ENCODE data around the gene SLC25A11.
A peak's percentile ranks its signal among the peaks of the same experiment; 100 is the strongest.

Gene SLC25A11

DNA sequence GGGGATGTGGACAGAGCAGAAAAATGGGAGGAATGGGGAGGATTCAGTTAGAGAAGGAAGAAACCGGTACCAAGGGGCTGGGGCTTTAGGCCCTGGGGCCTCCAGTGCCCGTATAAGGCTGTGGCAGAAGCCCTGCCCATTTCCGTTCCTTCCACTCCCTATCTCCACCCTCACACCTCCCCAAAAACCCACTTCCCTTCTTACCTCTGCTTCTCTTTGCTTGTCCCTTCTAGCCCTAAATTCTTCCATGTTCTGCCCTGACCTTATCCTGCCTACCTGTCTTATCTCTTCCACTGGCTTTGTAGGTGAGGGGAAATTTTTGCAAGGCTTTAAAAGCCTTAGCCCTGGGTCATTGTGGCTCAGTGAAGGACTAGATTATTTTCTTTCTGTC, 4.3 kb upstream of the SLC25A11 start:
- peak overlapping the region; percentile 8; the same call in 1 of the 2 replicates for H3K27ac ChIP-seq (ENCODE audit: low read depth, low read length)
- no peak overlapping the region for H3K4me3 ChIP-seq (ENCODE audit: low read depth, low read length)
- H3K9ac ChIP-seq (ENCODE audit: low read length), result peak overlapping the region; percentile 29
- peaks cover 59% of the 10 kb centered on the region for H3K36me3 ChIP-seq (ENCODE audit: control insufficient read depth, insufficient read depth, low read length)
- H3K27me3 ChIP-seq (ENCODE audit: control insufficient read depth, insufficient read depth, low read length), result no peaks in the 10 kb centered on the region
- H3K4me1 ChIP-seq (ENCODE audit: control insufficient read depth, insufficient read depth, low read length), result peaks cover 27% of the 10 kb centered on the region
- H3K9me3 ChIP-seq (ENCODE audit: control insufficient read depth, insufficient read depth, low read depth, low read length), result no peaks in the 10 kb centered on the region

DNA sequence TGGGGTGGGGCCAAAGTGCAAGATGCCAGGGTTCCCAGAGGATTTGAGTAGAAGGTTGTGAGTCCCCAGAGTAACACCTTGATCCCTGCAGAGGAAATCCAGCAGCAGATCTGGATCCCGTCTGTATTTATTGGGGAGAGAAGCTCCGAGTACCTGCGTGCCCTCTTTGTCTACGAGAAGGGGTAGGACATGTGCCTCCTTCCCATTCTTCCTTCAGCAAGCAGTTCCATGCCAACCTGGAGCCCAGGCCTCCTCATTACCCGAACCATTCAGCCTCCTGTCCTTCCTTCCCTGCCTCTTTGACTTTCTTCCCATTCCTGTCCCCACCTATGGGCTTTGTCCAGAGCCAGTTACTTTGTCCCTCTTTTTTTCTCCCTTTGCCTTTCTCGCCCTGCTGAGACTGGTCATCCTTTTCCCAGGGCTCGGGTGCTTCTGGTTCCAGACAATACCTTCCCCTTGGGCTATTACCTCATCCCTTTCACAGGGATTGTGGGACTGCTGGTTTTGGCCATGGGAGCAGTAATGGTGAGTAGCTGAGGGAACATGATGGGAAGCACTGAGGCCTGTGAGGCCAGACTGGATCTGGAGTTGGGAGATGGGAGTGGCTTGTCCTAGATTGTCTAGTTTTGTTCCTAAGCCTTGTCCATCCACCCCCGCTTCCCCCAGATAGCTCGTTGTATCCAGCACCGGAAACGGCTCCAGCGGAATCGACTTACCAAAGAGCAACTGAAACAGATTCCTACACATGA, 3.1 kb upstream of the SLC25A11 start:
- H3K9me3 ChIP-seq (ENCODE audit: control insufficient read depth, insufficient read depth, low read depth, low read length), result no peaks in the 10 kb centered on the region
- H3K9ac ChIP-seq (ENCODE audit: low read length), result no peak overlapping the region
- H3K36me3 ChIP-seq (ENCODE audit: control insufficient read depth, insufficient read depth, low read length), result peaks cover 62% of the 10 kb centered on the region
- H3K27ac ChIP-seq (ENCODE audit: low read depth, low read length), result no peak overlapping the region
- H3K4me3 ChIP-seq (ENCODE audit: low read depth, low read length), result no peak overlapping the region
- H3K27me3 ChIP-seq (ENCODE audit: control insufficient read depth, insufficient read depth, low read length), result no peaks in the 10 kb centered on the region
- H3K4me1 ChIP-seq (ENCODE audit: control insufficient read depth, insufficient read depth, low read length), result peaks cover 33% of the 10 kb centered on the region

DNA sequence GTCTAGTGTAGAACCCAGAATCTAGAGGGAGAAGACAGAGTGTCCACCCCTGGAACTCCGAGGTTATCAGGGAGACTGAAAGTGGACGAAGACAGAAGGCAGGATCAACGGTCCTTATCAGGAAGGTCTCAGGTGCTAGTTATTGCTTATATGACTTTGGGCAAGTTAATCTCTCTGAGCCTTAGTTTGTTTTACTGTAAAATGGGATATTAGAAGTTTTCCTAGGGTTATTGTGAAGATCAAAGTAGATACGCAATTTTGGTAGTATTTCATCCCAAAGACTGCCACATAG, 1.4 kb upstream of the SLC25A11 start:
- peak overlapping the region; percentile 94 for H3K4me3 ChIP-seq (ENCODE audit: low read depth, low read length)
- no peaks in the 10 kb centered on the region for H3K27me3 ChIP-seq (ENCODE audit: control insufficient read depth, insufficient read depth, low read length)
- peak overlapping the region; percentile 97 for H3K9ac ChIP-seq (ENCODE audit: low read length)
- no peak overlapping the region for H3K27ac ChIP-seq (ENCODE audit: low read depth, low read length)
- H3K4me1 ChIP-seq (ENCODE audit: control insufficient read depth, insufficient read depth, low read length), result peaks cover 27% of the 10 kb centered on the region
- H3K36me3 ChIP-seq (ENCODE audit: control insufficient read depth, insufficient read depth, low read length), result peaks cover 64% of the 10 kb centered on the region
- H3K9me3 ChIP-seq (ENCODE audit: control insufficient read depth, insufficient read depth, low read depth, low read length), result no peaks in the 10 kb centered on the region

DNA sequence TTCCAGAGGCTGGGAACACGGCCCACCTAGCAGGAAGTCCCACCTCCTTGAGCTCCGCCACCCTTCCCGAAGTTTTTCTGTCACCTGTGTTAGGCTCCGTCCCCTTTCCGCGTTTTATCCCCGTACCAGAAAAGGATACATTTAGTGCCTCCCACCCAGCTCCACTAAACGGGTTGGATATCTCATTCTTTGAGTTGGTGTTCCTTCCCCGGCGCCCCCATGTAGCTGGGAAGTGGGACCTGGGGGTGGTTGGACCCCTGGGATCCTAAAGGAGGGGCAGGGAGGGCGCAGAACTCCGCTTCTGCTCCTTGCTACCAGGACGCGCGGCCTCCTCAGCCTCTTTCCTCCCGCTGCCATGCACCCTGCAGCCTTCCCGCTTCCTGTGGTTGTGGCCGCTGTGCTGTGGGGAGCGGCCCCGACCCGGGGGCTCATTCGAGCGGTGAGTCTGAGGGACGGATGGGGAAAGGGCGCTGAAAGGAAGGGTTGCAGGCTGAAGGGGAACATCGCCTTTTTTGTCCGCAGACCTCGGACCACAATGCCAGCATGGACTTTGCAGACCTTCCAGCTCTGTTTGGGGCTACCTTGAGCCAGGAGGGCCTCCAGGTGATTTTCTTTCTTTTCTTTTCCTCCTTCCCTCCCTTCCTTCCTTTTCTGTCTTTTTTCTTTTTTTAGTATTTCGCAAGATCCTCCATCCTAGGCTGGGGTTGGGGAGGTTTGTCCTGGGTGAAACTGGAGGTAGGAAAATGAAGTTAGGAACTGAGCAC, 891 bp upstream of the SLC25A11 start:
- peak overlapping the region; percentile 97 for H3K9ac ChIP-seq (ENCODE audit: low read length)
- H3K9me3 ChIP-seq (ENCODE audit: control insufficient read depth, insufficient read depth, low read depth, low read length), result no peaks in the 10 kb centered on the region
- no peaks in the 10 kb centered on the region for H3K27me3 ChIP-seq (ENCODE audit: control insufficient read depth, insufficient read depth, low read length)
- H3K4me1 ChIP-seq (ENCODE audit: control insufficient read depth, insufficient read depth, low read length), result peaks cover 23% of the 10 kb centered on the region
- H3K27ac ChIP-seq (ENCODE audit: low read depth, low read length), result peak overlapping the region; percentile 96
- peak overlapping the region; percentile 94 for H3K4me3 ChIP-seq (ENCODE audit: low read depth, low read length)
- peaks cover 62% of the 10 kb centered on the region for H3K36me3 ChIP-seq (ENCODE audit: control insufficient read depth, insufficient read depth, low read length)

DNA sequence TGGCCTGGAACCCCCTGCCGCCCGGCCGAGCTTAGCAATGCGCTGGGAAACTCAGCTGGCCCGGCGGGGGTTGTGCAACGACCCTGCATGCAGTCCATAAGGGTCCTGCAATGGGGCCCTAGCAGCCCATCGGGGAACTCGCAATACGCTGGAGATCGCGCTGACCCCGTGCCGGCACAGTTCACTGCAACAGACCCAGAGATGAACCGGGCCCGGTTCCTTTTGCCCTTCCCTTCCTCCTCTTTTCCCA, 375 bp downstream of the SLC25A11 start:
- peaks cover 52% of the 10 kb centered on the region for H3K36me3 ChIP-seq (ENCODE audit: control insufficient read depth, insufficient read depth, low read length)
- H3K9ac ChIP-seq (ENCODE audit: low read length), result peak overlapping the region; percentile 97
- H3K4me1 ChIP-seq (ENCODE audit: control insufficient read depth, insufficient read depth, low read length), result peaks cover 11% of the 10 kb centered on the region

DNA sequence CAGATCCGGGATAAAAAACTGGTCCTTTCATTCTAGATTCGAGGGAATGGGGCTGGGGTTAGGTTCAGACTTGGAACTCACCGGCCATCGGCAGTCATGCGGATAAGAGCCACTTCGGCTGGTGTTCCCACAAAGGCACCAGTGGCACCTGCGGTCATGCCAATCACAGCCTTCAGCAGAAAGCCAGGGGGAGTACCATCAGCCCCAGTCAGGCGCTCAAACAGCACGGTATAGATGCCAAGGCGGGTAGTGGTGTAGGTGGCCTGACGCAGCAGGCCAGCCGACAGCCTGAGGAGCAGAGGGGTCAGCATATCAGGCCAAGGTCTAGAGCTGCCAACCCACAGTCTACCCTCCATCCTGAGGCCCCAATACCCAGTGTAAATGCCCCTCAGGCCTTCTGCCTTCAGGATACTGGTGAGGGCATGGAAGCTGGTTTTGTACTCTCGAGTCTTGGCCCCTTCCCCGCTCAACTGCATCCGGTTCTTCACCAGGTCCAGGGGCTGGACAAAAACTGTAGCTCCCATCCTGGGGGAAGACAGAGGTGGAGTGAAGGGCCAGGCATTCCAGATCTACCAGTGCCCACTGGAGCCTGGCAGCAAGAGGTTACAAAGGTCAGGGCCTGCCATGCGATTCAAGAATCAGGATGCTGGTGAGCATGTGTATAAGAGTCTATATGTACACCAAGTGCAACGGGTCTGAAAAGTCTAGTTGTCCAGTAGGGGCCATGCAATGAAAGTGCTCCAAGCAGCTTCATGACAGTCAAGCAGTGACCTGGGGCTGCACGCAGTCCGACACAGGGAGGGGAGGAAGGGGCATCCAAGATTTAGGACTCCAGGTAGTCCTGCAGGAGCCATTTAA, 929 bp downstream of the SLC25A11 start:
- H3K27ac ChIP-seq (ENCODE audit: low read depth, low read length), result peak overlapping the region; percentile 96
- H3K36me3 ChIP-seq (ENCODE audit: control insufficient read depth, insufficient read depth, low read length), result peaks cover 46% of the 10 kb centered on the region
- peaks cover 12% of the 10 kb centered on the region for H3K4me1 ChIP-seq (ENCODE audit: control insufficient read depth, insufficient read depth, low read length)
- peak overlapping the region; percentile 94 for H3K4me3 ChIP-seq (ENCODE audit: low read depth, low read length)
- H3K9me3 ChIP-seq (ENCODE audit: control insufficient read depth, insufficient read depth, low read depth, low read length), result no peaks in the 10 kb centered on the region
- no peaks in the 10 kb centered on the region for H3K27me3 ChIP-seq (ENCODE audit: control insufficient read depth, insufficient read depth, low read length)
- H3K9ac ChIP-seq (ENCODE audit: low read length), result peak overlapping the region; percentile 97

More for the DNA sequence above, 375 bp downstream of the SLC25A11 start:
- Histone ChIP-seq H3K9me3 (ENCODE audit: control insufficient read depth, insufficient read depth, low read depth, low read length) (no peaks in the 10 kb centered on the region), H3K27ac (ENCODE audit: low read depth, low read length) (peak overlapping the region; percentile 96), H3K27me3 (ENCODE audit: control insufficient read depth, insufficient read depth, low read length) (no peaks in the 10 kb centered on the region), H3K4me3 (ENCODE audit: low read depth, low read length) (peak overlapping the region; percentile 94)

DNA sequence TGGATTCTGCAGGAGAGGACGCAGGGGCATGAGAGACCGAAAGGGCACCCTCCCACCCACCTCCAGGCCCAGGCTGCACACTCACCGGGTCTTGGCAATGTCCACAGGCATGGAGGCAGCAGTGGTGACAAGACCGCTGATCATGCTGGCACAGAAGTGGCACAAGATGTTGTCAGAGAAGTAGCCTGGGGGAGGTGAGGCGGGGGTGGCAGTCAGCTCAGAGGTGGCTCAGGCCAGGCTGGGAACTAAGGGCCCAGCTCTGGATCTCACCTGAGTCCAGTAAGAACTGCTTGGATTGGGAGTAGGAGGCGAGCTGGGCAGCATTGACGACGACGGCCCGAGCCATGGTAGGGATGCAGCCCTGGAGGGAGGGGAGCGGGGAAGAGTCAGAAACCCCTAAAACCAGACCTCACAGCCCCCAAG, 1.8 kb downstream of the SLC25A11 start:
- Histone ChIP-seq H3K27me3 (ENCODE audit: control insufficient read depth, insufficient read depth, low read length) (no peaks in the 10 kb centered on the region), H3K27ac (ENCODE audit: low read depth, low read length) (no peak overlapping the region), H3K36me3 (ENCODE audit: control insufficient read depth, insufficient read depth, low read length) (peaks cover 38% of the 10 kb centered on the region), H3K9me3 (ENCODE audit: control insufficient read depth, insufficient read depth, low read depth, low read length) (no peaks in the 10 kb centered on the region), H3K9ac (ENCODE audit: low read length) (peak overlapping the region; percentile 97), H3K4me3 (ENCODE audit: low read depth, low read length) (no peak overlapping the region), H3K4me1 (ENCODE audit: control insufficient read depth, insufficient read depth, low read length) (peaks cover 13% of the 10 kb centered on the region)

DNA sequence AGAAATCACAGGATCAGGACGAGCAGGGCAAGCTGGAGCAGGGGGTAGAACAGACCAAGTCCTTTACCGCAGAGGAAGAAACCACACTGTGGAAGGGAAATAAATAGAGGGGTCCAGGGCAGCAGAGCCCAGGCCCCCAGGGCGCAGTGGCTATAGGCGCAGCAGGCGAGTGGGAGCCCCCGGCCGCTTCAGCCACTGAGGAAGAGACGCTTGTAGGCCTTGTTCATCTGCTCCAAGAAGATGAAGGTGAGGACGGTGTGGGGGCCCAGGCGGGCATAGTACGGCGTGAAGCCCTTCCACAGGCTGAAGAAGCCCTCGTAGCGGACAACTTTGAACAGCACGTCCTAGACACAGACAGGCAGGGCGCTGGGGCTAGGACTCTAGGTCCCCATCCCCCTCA, 2.3 kb downstream of the SLC25A11 start:
- Histone ChIP-seq H3K27me3 (ENCODE audit: control insufficient read depth, insufficient read depth, low read length) (no peaks in the 10 kb centered on the region), H3K36me3 (ENCODE audit: control insufficient read depth, insufficient read depth, low read length) (peaks cover 37% of the 10 kb centered on the region), H3K9ac (ENCODE audit: low read length) (no peak overlapping the region), H3K27ac (ENCODE audit: low read depth, low read length) (no peak overlapping the region), H3K9me3 (ENCODE audit: control insufficient read depth, insufficient read depth, low read depth, low read length) (no peaks in the 10 kb centered on the region), H3K4me1 (ENCODE audit: control insufficient read depth, insufficient read depth, low read length) (peaks cover 13% of the 10 kb centered on the region), H3K4me3 (ENCODE audit: low read depth, low read length) (no peak overlapping the region)

DNA sequence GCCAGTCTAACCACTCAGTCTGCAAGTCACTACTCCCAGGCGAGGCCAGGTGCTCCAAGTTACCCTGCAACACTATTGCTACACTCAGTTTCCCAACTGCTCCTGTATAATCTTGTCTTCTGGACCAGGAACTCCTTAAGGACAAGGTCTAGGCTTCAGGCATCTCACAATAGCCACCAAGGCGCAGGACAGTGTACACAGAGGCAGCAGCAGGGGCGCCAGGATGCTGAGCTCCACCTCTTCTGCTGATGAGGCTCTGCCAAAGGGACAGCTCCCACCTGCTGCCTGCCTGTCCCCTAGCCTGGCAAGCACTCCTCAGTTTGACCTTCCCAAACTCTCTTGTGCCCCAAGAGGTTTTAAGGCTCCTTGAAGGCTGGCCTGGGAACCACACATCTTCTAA, 3.4 kb downstream of the SLC25A11 start:
- Histone ChIP-seq H3K36me3 (ENCODE audit: control insufficient read depth, insufficient read depth, low read length) (peaks cover 35% of the 10 kb centered on the region), H3K9ac (ENCODE audit: low read length) (no peak overlapping the region), H3K27ac (ENCODE audit: low read depth, low read length) (no peak overlapping the region), H3K27me3 (ENCODE audit: control insufficient read depth, insufficient read depth, low read length) (no peaks in the 10 kb centered on the region), H3K9me3 (ENCODE audit: control insufficient read depth, insufficient read depth, low read depth, low read length) (no peaks in the 10 kb centered on the region), H3K4me3 (ENCODE audit: low read depth, low read length) (no peak overlapping the region), H3K4me1 (ENCODE audit: control insufficient read depth, insufficient read depth, low read length) (peaks cover 13% of the 10 kb centered on the region)

DNA sequence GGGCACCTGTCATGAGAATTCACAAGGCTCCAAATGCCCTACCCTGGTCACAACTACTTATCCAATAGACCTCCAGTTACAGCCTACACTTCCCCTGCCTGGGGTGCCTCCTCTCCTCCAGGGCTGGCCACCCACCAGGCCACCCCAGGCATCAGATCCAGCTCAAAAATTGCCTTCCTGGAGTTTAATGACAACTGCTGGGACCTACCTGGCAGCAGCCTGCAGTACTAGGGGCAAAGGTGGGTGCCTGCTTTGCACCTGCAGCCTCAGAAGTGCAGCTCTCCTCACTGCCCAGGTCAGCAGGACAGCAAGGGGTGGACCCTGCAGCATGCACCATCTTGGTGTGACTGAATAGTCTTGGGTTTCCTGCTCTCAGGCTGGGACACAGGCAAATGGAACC, 4.2 kb downstream of the SLC25A11 start:
- H3K36me3 ChIP-seq (ENCODE audit: control insufficient read depth, insufficient read depth, low read length), result peaks cover 41% of the 10 kb centered on the region
- no peak overlapping the region for H3K9ac ChIP-seq (ENCODE audit: low read length)
- no peak overlapping the region for H3K27ac ChIP-seq (ENCODE audit: low read depth, low read length)
- H3K9me3 ChIP-seq (ENCODE audit: control insufficient read depth, insufficient read depth, low read depth, low read length), result no peaks in the 10 kb centered on the region
- no peak overlapping the region for H3K4me3 ChIP-seq (ENCODE audit: low read depth, low read length)
- no peaks in the 10 kb centered on the region for H3K27me3 ChIP-seq (ENCODE audit: control insufficient read depth, insufficient read depth, low read length)
- H3K4me1 ChIP-seq (ENCODE audit: control insufficient read depth, insufficient read depth, low read length), result peaks cover 10% of the 10 kb centered on the region
